ENCODE data around the gene PDGFC. TPM values are rescaled to one million over a fixed set of nuclear protein-coding genes. Genes with fewer than 3 reads are reported as not detected.
A peak's percentile ranks its signal among the peaks of the same experiment; 100 is the strongest.

PDGFC gene, protein sequence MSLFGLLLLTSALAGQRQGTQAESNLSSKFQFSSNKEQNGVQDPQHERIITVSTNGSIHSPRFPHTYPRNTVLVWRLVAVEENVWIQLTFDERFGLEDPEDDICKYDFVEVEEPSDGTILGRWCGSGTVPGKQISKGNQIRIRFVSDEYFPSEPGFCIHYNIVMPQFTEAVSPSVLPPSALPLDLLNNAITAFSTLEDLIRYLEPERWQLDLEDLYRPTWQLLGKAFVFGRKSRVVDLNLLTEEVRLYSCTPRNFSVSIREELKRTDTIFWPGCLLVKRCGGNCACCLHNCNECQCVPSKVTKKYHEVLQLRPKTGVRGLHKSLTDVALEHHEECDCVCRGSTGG
- total RNA-seq (10 to 100 TPM; 18.6 to 58.0 (median 36.2) TPM), polyA plus RNA-seq (10 to 100 TPM; 27.4 to 48.8 TPM)
- long read RNA-seq, donor 1, full-length matches to known transcripts, result 9 of 17 reads
- long read RNA-seq, donor 1, partial matches to known transcripts, result 2 of 17 reads
- long read RNA-seq, donor 1, other reads (novel, unspliced or antisense), result 6 of 17 reads
- long read RNA-seq, donor 2, full-length matches to known transcripts, result 4 of 4 reads
- long read RNA-seq, donor 2, partial matches to known transcripts, result 0 of 4 reads
- long read RNA-seq, donor 2, other reads (novel, unspliced or antisense), result 0 of 4 reads
- long read RNA-seq, donor 3, full-length matches to known transcripts, result 55 of 59 reads
- long read RNA-seq, donor 3, partial matches to known transcripts, result 2 of 59 reads
- long read RNA-seq, donor 3, other reads (novel, unspliced or antisense), result 2 of 59 reads

DNA sequence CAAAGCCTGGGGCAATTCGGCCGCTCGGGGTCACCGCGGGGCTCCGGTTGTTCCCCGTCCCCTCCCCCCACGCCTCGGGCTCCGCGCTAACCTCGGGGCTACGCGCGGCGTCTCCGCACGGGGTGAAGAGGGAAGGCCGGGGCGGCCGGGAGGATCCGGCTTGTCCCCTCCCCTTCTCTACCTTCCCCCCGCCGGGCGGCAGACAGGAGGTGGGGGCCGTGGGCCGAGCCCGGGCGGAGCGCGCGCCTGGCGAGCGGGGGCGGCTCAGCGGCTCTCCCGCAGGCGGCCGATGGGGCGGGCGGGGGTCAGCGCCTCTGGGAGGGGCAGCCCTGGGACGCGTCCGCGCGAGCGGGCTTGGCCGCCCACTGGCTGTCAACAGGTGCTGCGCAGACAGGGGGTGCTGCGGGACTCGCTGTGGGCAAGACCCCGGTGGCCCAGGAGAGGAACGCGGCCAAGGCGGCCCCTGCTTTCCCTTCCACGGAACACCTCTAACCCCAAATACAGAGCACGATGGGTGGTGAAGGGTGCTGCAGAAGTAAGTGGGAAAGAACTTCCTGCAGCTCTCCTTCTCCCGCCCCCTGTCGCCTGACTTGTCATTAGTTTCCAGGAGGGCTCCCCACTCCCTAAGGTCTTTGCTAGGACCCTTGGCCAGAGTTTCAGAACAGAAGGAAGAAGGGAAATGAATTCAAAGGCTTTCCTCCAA is at the start of gene PDGFC:
TSS of gene PDGFC (minus strand) at position 124 of the 703 bp plus-strand sequence. CDS start 896 bp downstream, outside the sequence.
- Histone ChIP-seq H3K9me3 (no peaks in the 10 kb centered on the region), H3K27me3 (no peaks in the 10 kb centered on the region), H3K4me1 (ENCODE audit: insufficient read depth) (peaks cover 11% of the 10 kb centered on the region), H3K36me3 (no peaks in the 10 kb centered on the region), H3K4me3 (peak within 1 kb of the TSS; percentile 86), H3K27ac (peak within 1 kb of the TSS; percentile 85 to 96)
- 0 to 2% (median 1%) methylated on average over 24 to 60 of the region's 60 CpGs for WGBS, 3 donors
- intact Hi-C loops (cut with DNase I), result loop anchor here in 1 of 4 donors (10.0 kb wide), 2 partner anchors 73 to 207 kb away; no protein-coding TSS in a partner anchor
- peak; percentile 82 to 88 (median 87) for DNase-seq
- TF ChIP-seq, protein P1, sequence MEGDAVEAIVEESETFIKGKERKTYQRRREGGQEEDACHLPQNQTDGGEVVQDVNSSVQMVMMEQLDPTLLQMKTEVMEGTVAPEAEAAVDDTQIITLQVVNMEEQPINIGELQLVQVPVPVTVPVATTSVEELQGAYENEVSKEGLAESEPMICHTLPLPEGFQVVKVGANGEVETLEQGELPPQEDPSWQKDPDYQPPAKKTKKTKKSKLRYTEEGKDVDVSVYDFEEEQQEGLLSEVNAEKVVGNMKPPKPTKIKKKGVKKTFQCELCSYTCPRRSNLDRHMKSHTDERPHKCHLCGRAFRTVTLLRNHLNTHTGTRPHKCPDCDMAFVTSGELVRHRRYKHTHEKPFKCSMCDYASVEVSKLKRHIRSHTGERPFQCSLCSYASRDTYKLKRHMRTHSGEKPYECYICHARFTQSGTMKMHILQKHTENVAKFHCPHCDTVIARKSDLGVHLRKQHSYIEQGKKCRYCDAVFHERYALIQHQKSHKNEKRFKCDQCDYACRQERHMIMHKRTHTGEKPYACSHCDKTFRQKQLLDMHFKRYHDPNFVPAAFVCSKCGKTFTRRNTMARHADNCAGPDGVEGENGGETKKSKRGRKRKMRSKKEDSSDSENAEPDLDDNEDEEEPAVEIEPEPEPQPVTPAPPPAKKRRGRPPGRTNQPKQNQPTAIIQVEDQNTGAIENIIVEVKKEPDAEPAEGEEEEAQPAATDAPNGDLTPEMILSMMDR (IDR thresholded peaks at IDR 0.05), result peak; percentile 17 to 62 (median 58)
- no peak for TF ChIP-seq EP300 (IDR thresholded peaks at IDR 0.05)
- peak; percentile 24 for TF ChIP-seq POLR2A (IDR thresholded peaks at IDR 0.05)

DNA sequence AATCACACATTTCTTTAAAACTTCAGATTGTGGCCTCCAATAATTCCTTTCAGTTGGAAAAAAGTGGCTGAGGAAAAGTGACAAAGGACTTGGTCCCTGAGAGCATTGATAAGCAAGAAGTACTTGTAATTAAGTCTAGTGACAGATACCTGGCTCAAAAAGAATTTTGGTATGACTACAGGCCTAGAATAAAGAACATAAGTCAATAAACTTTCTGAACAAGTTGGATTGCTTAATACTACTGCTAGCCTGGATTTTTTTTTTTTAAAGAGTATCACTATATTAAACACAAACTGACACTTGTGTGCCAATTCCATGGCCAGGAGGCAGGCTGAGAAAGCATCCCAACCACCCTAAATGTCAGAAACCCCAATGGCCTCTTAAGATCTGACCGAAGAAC is 49.3 kb upstream of the PDGFC start:
- no peak for DNase-seq
- no peaks in the 10 kb centered on the region for H3K4me1 ChIP-seq (ENCODE audit: insufficient read depth)
- no peak overlapping the region for H3K27ac ChIP-seq
- H3K36me3 ChIP-seq, result no peaks in the 10 kb centered on the region
- 92 to 97% (median 92%) methylated on average over 1 of the region's 1 CpG for WGBS, 3 donors
- H3K4me3 ChIP-seq, result no peak overlapping the region
- TF ChIP-seq, protein P1 (IDR thresholded peaks at IDR 0.05), result no peak
- TF ChIP-seq POLR2A (IDR thresholded peaks at IDR 0.05) (no peak), EP300 (IDR thresholded peaks at IDR 0.05) (no peak)
- H3K27me3 ChIP-seq, result no peaks in the 10 kb centered on the region
- no peaks in the 10 kb centered on the region for H3K9me3 ChIP-seq
- intact Hi-C loops (cut with DNase I), result no loop called here

DNA sequence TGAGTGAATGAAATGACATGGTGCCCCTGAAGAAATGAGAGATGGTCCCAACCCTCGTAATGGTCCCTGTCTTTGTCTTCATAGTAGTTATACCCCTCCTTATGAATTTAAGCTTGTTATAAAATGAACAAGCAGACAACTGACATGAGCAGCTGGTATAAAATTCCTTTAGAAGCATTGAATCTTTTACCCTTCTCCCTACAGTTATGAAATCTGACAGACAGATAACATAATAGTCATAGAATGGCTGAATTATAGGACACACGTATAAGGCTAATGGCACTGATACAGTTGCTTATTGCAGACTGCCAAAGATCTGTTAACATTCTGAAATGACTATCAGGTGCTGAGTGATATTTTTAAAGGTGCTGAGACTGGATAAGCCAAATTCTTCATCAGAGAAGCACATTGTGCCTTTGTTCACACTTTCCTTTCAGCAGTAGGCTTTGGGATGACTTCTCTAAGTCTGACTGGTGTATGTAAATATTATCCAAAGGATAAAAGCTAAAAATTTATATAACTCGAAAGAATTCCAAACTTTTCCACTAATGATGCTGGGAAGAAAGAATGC is 47.4 kb upstream of the PDGFC start:
- 87 to 91% (median 87%) methylated on average over 3 of the region's 3 CpGs for WGBS, 3 donors
- no peak overlapping the region for H3K27ac ChIP-seq
- no peaks in the 10 kb centered on the region for H3K27me3 ChIP-seq
- intact Hi-C loops (cut with DNase I), result no loop called here
- no peaks in the 10 kb centered on the region for H3K4me1 ChIP-seq (ENCODE audit: insufficient read depth)
- H3K9me3 ChIP-seq, result no peaks in the 10 kb centered on the region
- no peak for DNase-seq
- no peaks in the 10 kb centered on the region for H3K36me3 ChIP-seq
- H3K4me3 ChIP-seq, result no peak overlapping the region
- TF ChIP-seq EP300 (IDR thresholded peaks at IDR 0.05) (no peak), POLR2A (IDR thresholded peaks at IDR 0.05) (no peak)
- TF ChIP-seq, protein P1 (IDR thresholded peaks at IDR 0.05), result no peak
